Left hindlimb (tissue), 1 donor: Measurements from ENCODE around the gene TMUB1.

Source experiments
- DNase-seq: peaks from one replicate; pipeline ENCODE4 v3.0.0-alpha.2; 2018

TMUB1 gene, protein sequence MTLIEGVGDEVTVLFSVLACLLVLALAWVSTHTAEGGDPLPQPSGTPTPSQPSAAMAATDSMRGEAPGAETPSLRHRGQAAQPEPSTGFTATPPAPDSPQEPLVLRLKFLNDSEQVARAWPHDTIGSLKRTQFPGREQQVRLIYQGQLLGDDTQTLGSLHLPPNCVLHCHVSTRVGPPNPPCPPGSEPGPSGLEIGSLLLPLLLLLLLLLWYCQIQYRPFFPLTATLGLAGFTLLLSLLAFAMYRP

GRCh38 chr7:151083071-151083823 is at the start of gene TMUB1:
Gene TMUB1, minus strand, starts transcription at chr7:151083493. Its CDS starts 930 bp downstream, at chr7:151082563.
- DNase-seq = peak; percentile 83

- peak; percentile 21 for DNase-seq
Measured at GRCh38 chr7:151132461-151133205, 49.3 kb upstream of the TMUB1 start.

GRCh38 chr7:151131592-151132293 is 48.5 kb upstream of the TMUB1 start:
- peak; percentile 78 for DNase-seq

- DNase-seq = no peak
Measured at GRCh38 chr7:151131224-151131591, 47.9 kb upstream of the TMUB1 start.

DNA sequence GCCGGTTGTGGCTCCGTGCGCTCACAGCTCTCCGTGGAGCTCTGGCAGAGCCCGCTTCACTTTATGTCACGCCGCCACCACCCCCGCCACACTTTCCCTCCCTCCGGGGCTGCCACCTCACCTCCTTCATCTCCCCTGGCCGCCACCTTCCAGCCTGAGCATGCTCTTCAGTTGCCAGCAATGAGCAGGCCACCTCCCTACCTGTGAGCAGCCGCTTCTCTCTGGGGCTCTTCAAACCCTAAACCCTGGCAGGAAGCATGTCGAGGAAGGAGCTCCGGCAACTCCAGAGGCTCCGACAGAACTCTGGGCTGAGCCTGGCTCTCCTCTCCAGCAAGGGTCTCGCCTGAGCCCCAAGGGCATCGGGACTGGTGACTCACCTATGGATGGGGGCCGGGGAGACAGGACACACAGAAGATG is 47.5 kb upstream of the TMUB1 start:
- no peak for DNase-seq

DNA sequence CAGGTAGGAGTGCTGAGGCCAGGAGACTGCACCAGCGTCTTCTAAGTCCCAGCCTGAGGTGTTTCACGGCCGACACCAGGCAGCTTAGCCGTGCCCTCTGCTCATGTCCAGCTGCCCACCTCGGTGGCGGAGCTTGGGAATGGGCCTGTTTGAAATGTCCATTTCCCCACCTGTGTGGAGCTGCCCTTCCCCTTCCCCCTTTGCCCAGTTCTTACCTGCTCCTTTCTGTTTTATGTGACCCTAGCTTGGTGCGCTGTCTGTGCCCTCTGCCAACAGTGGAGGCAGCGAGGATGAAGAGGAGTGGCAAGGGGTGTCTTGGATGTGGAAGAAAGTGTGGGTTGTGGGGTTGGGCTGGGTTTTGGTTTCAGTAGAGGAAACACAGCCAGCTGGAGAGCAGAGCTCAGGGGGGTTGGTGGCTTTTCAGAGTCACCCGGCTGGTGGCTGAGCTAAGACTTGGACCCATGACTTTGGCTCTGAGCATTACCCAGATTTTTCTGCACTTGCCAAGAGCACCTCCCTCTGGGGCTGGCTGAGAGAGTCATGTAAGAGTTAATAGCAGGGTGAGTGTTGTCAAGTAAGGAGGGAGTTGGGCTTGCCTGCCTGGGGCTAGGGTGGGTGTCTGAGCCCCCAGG is 46.8 kb upstream of the TMUB1 start:
- no peak for DNase-seq

DNA sequence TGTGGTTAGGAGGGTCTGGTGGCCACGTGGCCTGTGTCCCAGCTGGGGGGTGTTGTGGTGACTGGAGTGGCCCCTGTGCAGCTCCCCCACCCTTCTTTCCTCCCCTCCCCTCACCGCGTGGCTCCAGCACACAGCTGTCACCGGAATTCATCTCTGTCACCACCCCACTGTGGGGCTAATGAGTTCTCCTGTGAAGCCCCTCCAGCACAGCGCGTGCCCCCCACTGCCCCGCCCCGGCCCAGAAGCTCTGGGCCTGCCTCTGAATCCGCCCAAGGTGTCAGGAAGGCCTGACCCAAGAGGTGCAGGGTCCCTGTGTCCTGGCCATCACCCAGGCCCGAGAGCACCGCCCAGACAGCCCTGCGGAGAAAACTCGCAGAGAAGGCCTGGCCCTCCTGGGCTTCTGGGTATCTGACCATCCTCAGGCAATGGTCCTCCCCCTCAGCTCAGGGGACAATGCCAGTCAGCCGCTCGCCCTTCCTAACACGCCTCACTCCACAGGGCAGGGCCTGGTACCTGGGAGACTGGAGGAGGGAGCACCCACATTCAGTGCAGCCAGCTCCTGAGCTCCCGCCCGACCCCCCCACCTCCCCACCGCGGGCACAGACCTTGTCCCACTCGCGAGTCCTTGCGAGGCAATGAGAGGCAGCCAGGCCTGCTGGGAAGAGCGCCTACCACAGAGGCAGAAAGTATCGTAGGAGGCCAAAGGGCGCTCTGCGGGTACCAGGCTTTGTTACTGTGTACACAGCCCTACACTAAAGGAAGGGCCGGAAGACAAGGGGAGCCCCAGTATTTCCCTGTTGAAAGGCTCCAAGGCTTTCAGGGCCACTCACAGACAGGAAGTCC is 46.0 kb upstream of the TMUB1 start:
- DNase-seq = no peak

- no peak for DNase-seq
Measured at GRCh38 chr7:151128716-151129115, 45.4 kb upstream of the TMUB1 start.

- no peak for DNase-seq
Measured at GRCh38 chr7:151128144-151128543, 44.9 kb upstream of the TMUB1 start.

- DNase-seq = no peak
Measured at GRCh38 chr7:151126491-151127137, 43.3 kb upstream of the TMUB1 start.

DNA sequence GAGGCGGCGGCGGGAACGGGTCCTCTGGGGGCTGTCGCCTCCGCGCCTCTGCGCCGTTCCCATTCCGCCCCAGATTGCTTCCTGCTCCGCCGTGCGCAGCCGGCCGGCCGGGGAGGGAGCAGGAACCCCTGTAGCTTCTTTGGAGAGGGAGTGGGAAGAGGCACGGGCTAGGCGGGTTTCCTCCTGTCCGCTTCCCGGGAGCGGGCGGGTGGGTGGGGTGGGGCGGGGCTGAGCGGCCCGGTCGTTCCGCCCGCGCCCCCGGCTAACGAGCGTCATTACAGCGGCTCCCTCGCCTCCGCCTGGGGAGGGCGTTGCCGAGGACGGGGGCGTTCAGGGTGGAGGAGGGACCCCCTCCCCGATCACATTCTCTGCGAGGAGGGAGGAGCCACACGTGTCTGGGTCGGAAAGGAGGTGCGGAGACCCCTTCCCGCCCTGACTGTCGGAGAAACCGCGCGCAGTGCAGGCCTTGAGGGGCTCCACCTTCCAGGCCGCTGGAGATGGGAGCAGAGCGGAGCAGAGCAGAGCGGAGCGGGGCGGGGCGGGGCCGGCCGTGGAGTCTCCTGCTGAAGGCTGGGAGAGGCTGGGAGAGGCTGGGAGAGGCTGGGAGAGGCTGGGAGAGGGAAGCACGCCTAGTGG is 42.7 kb upstream of the TMUB1 start:
- no peak for DNase-seq

GRCh38 chr7:151125470-151125845 is 42.2 kb upstream of the TMUB1 start:
- DNase-seq = peak; percentile 67

DNA sequence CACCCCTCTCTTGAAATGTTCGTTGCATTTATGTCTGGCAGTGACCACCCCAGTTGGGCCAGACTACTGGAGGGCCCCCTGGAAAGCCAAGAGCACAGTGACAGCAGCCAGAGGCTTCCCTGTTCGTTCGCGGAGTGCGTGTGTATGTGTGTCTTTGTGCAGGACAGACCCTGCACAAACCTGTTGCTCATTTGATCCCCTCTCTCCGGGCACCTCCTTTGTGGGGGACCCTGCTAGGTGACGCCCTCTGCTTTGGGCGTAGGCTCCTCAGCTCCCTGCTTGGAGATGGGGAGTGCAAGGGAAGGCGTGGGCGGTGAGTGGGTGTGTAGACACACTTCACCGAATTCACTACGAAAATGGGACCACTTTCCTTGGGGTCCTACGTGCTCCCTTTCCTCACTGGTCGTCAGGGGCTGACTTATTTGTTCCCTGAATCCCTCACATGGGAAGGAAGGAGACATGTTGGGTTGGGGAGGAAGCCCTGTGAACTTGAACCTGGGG is 41.7 kb upstream of the TMUB1 start:
- no peak for DNase-seq

DNA sequence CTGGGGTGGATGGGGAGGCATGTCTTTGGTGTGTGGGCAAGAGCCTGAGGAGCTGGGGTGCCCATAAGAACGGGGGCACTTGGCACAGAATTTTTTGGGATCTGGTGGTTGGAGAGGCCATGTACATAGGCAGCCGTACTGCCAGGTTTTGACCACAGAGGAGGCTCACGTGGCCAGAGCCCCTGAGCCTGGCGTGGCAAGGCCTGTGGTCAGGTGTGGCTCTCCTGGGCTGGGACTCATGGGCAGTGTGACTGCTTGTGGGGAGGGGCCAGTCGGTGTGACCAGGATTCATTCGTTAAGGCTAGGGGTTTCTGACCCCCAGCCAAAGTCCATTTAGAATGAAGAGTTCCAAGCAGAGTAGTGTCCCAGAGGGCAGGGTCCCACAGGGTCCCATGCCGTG is 41.2 kb upstream of the TMUB1 start:
- no peak for DNase-seq

- DNase-seq = peak; percentile 84
Measured at GRCh38 chr7:151123822-151124464, 40.6 kb upstream of the TMUB1 start.

DNA sequence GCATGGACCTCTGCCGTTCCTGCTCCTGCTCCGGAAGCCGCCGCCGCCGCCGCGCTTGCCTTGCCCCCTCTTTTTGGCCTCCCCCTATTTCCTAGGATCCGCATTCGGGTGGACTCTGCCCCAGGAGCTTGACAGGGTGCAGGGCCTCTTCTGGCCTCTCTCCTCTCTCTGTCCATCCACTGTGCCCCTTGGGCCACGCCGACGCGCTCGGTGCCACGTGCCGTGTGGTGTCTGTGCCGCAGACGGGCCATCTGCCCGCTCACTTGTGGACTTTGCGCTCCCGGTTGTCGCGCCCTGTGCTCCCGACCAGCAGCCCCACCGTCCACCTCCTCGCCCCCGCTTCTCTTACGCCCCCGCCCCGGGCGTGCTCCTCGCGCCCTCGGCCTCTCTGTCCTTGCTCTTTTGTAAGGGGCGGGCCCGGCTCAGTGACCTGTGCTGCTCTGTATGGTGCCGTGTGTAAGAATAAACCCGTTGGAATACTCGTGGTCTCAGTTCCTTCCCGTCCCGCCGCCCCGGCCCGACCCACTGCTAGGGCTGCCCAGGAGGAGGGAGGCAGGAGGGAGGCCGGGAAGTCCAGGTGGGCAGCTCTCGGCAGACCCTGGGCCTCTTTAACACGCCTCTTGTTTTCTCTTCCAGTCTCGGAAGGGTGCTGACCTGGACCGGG is 40.0 kb upstream of the TMUB1 start:
- DNase-seq = no peak

- no peak for DNase-seq
Measured at GRCh38 chr7:151122796-151123157, 39.5 kb upstream of the TMUB1 start.

DNA sequence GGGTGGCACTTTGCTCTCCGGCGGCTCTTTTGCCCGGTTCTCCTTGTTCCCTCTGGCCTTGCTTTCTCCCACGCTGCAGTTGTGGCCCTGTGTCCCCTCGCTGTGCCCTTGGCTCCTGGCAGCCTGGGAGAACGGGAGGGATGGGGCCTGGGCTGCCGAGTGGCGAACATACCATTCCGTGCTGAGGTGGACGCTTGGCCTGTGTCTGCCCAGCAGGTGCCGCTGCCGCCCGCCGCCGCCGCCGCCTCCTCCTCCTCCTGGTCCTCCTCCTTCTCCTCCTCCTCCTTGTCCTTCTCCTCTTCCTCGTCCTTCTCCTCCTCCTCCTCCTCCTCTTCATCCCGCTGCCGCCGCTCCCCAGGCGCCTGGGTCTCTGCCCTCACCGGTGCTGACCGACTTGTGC is 39.0 kb upstream of the TMUB1 start:
- no peak for DNase-seq

- no peak for DNase-seq
Measured at GRCh38 chr7:151121380-151122170, 38.3 kb upstream of the TMUB1 start.
